Measurements from ENCODE around the gene ZNF423. TPM values are rescaled to one million over a fixed set of nuclear protein-coding genes. Genes with fewer than 3 reads are reported as not detected.

Gene ZNF423
- total RNA-seq, 1 donor from 2014 or later = 11.9 TPM

- H3K4me3 ChIP-seq = no peak overlapping the region
- no peaks in the 10 kb centered on the region for H3K4me1 ChIP-seq
- intact Hi-C loops (cut with DNase I) = no loop called here
- ATAC-seq (no peak), DNase-seq (peak; percentile 44)
- H3K9me3 ChIP-seq = no peaks in the 10 kb centered on the region
- TF ChIP-seq CTCF (IDR thresholded peaks at IDR 0.05) = no peak
- H3K27ac ChIP-seq = no peak overlapping the region
- H3K36me3 ChIP-seq = no peaks in the 10 kb centered on the region
- H3K27me3 ChIP-seq = no peaks in the 10 kb centered on the region
Measured at GRCh38 chr16:49472598-49472997, 383.3 kb downstream of the ZNF423 start.

GRCh38 chr16:49471038-49471727 lies 384.7 kb downstream of the ZNF423 start:
- Histone ChIP-seq H3K27me3 (no peaks in the 10 kb centered on the region), H3K27ac (no peak overlapping the region), H3K4me3 (no peak overlapping the region), H3K9me3 (no peaks in the 10 kb centered on the region), H3K4me1 (no peaks in the 10 kb centered on the region), H3K36me3 (no peaks in the 10 kb centered on the region)
- ATAC-seq = no peak
- intact Hi-C loops (cut with DNase I) = no loop called here
- DNase-seq = peak; percentile 17
- TF ChIP-seq CTCF (IDR thresholded peaks at IDR 0.05) = no peak

- H3K27ac ChIP-seq = no peak overlapping the region
- H3K36me3 ChIP-seq = no peaks in the 10 kb centered on the region
- H3K27me3 ChIP-seq = no peaks in the 10 kb centered on the region
- ATAC-seq = no peak
- no peaks in the 10 kb centered on the region for H3K4me1 ChIP-seq
- intact Hi-C loops (cut with DNase I) = no loop called here
- TF ChIP-seq CTCF (IDR thresholded peaks at IDR 0.05) = no peak
- peak; percentile 13 for DNase-seq
- no peaks in the 10 kb centered on the region for H3K9me3 ChIP-seq
- no peak overlapping the region for H3K4me3 ChIP-seq
Measured at GRCh38 chr16:49470513-49470991, 385.4 kb downstream of the ZNF423 start.

- Histone ChIP-seq H3K27ac (no peak overlapping the region), H3K9me3 (no peaks in the 10 kb centered on the region), H3K4me3 (no peak overlapping the region), H3K4me1 (no peaks in the 10 kb centered on the region), H3K36me3 (no peaks in the 10 kb centered on the region), H3K27me3 (peaks cover 1% of the 10 kb centered on the region)
- intact Hi-C loops (cut with DNase I) = no loop called here
- DNase-seq (peak; percentile 50), ATAC-seq (no peak)
- no peak for TF ChIP-seq CTCF (IDR thresholded peaks at IDR 0.05)
Measured at GRCh38 chr16:49469930-49470451, 385.9 kb downstream of the ZNF423 start.

- ATAC-seq (no peak), DNase-seq (peak; percentile 20)
- intact Hi-C loops (cut with DNase I) = no loop called here
- H3K4me3 ChIP-seq = no peak overlapping the region
- H3K36me3 ChIP-seq = no peaks in the 10 kb centered on the region
- no peak overlapping the region for H3K27ac ChIP-seq
- H3K9me3 ChIP-seq = no peaks in the 10 kb centered on the region
- no peaks in the 10 kb centered on the region for H3K4me1 ChIP-seq
- H3K27me3 ChIP-seq = peaks cover 8% of the 10 kb centered on the region
- TF ChIP-seq CTCF (IDR thresholded peaks at IDR 0.05) = no peak
Measured at GRCh38 chr16:49469311-49469670, 386.6 kb downstream of the ZNF423 start.
